Urinary bladder (tissue), 4 donors: Measurements from ENCODE around the gene NR4A1. TPM values are rescaled to one million over a fixed set of nuclear protein-coding genes. Genes with fewer than 3 reads are reported as not detected.

ENCODE experiments used
- DNase-seq: peaks from one replicate; pipeline ENCODE4 v3.0.0-alpha.2; 2015; ENCODE audit errors: extremely low spot score
- H3K27ac ChIP-seq: one replicate; pipeline ENCODE4 v1.5.1; 2013; ENCODE audit warnings: low read depth, mild to moderate bottlenecking, moderate library complexity
- H3K36me3 ChIP-seq: one replicate; pipeline ENCODE4 v1.6.1; 2013; ENCODE audit warnings: mild to moderate bottlenecking, moderate library complexity; ENCODE audit not compliant: insufficient read depth
- H3K4me1 ChIP-seq: one replicate; pipeline ENCODE4 v1.6.1; 2013; ENCODE audit warnings: mild to moderate bottlenecking, moderate library complexity; ENCODE audit not compliant: insufficient read depth
- H3K4me3 ChIP-seq: one replicate; pipeline ENCODE4 v1.5.1; 2013; ENCODE audit warnings: low read depth, low read length
- WGBS: extraction: QIAGEN DNeasy Blood & Tissue Kit; methylation state at CpG from one replicate; pipeline ENCODE4 v1.1.7; 2013; 5-methylcytosine and 5-hydroxymethylcytosine counted together
- polyA plus RNA-seq: library from polyadenylated mRNA; stranded (reverse); fragments of 200-250 nt; gene quantifications from one replicate; pipeline ENCODE4 v1.2.3, GENCODE V29; 2013
- total RNA-seq: library from RNA; depleted of rRNA; stranded (reverse); fragments of >200 nt; gene quantifications from one replicate; pipeline ENCODE4 v1.2.3, GENCODE V29; 2014
- donor health status: healthy with polysubstance abuse.
- donor health status: healthy.

NR4A1 gene
- total RNA-seq (18.3 TPM), polyA plus RNA-seq (307 TPM)

DNA sequence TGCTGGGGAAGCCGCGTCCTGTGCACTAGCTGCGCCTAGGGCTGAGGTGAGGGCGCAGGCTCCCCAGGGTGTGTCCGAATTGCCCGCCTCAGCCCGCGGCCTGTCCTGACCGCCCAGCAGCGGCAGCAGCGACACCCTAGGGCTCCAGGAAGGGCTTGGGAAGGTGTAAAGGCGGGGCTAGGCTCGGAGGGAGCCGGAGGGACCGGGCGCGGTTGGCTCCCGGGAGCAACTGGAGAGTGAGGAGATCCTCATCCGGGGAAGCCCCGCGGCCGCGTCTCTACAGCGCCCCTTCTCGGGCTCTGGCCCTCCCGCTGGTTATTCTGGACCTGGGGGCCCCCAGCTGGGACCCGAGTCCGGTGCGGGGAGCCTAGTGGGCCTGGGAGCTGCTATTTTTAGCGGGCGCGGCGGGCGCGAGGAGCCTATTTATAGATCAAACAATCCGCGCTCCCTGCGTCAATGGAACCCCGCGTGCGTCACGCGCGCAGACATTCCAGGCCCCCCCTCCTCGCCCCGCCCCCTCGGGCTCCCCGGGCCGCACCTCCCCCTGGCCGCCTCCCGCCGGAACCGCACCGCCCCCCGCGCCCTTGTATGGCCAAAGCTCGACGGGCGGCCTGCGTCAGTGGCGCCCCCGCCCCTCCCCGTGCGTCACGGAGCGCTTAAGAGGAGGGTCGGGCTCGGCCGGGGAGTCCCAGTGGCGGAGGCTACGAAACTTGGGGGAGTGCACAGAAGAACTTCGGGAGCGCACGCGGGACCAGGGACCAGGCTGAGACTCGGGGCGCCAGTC, at the start of gene NR4A1:
NR4A1 (plus strand) TSS at position 685 of the 784 bp plus-strand sequence. CDS start 2,887 bp downstream, outside the sequence.
- Histone ChIP-seq H3K4me3 (peak within 1 kb of the TSS; percentile 33), H3K36me3 (no peaks in the 10 kb centered on the region), H3K27ac (peak within 1 kb of the TSS; percentile 86), H3K4me1 (no peaks in the 10 kb centered on the region)
- DNase-seq, result peak; percentile 86
- WGBS, result under 1% methylated on average over 77 of the region's 77 CpGs

DNA sequence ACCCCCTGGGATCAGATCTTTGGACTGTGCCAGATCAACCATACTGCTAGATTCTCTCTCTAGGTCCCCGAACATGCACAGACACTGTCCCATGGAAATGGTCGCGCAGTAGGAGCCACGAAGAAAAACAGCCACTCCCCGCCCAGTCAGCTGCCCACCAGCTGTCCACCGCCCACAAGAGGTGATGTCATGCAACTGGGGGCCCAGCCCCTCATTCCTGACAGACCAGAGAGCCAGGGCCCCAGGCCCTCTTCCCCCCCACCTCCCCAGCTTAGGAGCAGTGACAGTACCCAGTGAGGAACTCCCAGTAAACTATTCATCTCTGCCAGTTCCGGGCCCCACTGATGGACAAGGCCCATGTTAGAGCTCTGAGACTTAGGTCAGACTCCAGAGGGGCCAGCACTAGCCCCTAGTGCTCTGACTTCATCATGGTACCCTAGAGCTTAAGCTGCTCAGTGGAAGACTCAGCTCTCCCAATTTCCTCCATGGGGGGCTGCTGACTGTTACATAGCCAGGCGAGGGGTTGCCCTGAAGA, 48.2 kb upstream of the NR4A1 start:
- Histone ChIP-seq H3K4me1 (no peaks in the 10 kb centered on the region), H3K27ac (no peak overlapping the region), H3K4me3 (no peak overlapping the region), H3K36me3 (no peaks in the 10 kb centered on the region)
- WGBS, result 91% methylated on average over 8 of the region's 8 CpGs
- no peak for DNase-seq

DNA sequence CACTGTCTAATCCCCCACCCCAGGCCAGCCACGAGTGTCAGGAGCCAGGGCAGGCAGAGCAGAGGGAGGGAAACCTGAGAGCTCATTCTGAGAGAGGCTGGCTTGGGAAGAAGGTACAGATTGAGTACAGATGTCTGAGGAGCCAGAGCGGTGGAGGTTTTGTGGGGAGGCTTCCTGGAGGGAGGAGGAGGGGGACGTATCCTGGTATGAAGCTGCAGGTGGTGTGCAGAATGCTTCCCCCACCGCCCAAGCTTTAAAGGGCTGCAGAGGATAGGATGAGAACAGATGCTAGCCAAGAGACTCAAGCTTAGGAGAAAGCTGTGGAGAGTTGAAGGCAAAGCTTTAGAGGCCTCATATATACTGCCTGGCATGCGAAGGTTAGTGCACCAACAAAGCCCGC, 47.7 kb upstream of the NR4A1 start:
- DNase-seq, result no peak

DNA sequence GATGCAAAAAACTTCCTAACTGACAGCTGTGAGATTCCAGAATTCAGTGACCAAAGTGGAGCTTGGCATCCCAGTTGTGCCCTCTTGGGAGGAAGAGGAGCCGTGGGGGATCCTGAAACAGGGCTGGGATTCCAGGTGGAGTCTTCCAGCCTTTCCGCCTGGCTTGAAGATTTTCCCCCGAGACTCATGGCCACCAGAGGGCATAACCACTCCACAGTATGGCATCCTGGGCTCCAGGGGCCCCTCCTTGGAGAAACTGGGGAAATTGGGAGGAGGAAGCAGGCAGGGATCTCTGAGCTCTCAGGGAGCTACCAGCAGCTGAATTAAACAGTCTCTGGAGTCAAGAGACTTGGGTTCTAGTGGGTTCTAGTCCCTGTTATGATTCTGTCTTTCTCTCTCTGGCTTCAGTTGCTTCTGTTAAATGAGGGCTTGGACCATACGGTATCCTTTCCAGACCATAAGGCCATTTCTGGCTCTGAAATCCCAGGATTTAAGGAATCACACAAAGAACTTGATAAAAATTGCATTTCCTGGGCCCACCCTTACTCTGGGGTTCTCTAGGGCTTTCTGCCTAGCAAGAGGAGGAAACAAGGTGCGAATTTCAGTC, 47.1 kb upstream of the NR4A1 start:
- no peak for DNase-seq
- H3K4me1 ChIP-seq, result no peaks in the 10 kb centered on the region
- H3K27ac ChIP-seq, result no peak overlapping the region
- 51% methylated on average over 5 of the region's 5 CpGs for WGBS
- H3K4me3 ChIP-seq, result no peak overlapping the region
- no peaks in the 10 kb centered on the region for H3K36me3 ChIP-seq

More for the DNA sequence above, 47.7 kb upstream of the NR4A1 start:
- H3K27ac ChIP-seq, result no peak overlapping the region
- H3K4me1 ChIP-seq, result no peaks in the 10 kb centered on the region
- no peak overlapping the region for H3K4me3 ChIP-seq
- 74% methylated on average over 6 of the region's 6 CpGs for WGBS
- no peaks in the 10 kb centered on the region for H3K36me3 ChIP-seq

DNA sequence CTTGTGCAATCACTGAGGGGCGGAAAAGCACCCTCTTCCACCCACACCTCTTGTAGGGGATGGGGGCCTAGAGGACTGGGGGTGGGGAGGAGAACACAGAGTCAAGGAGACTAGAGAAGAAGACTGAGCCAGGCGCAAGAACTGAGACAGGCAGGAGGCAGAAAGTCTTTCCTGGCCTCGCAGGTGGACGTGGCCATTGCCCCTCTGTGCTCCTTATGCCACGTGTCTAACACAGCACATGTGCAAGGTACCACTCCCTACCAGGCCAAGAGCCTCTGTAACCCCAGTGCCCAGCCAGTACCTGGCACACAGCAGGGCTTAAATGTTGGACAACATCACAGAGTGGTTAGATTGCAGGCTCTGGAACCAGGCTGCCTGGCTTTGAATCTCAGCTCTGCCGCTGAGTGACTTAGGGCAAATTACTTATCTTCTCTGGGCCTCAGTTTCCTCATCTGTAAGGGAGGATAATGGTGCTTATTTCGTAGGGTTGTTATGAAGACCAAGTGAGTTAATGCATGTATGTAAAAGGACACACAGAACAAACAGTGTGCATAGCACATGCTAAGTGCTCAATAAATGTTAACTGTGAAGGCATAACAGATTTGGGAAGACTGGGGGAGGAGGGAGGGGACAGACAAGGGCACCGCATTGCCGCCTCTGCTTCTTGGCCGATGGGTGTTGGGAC, 45.9 kb upstream of the NR4A1 start:
- Histone ChIP-seq H3K27ac (no peak overlapping the region), H3K4me1 (no peaks in the 10 kb centered on the region)
- DNase-seq, result no peak

DNA sequence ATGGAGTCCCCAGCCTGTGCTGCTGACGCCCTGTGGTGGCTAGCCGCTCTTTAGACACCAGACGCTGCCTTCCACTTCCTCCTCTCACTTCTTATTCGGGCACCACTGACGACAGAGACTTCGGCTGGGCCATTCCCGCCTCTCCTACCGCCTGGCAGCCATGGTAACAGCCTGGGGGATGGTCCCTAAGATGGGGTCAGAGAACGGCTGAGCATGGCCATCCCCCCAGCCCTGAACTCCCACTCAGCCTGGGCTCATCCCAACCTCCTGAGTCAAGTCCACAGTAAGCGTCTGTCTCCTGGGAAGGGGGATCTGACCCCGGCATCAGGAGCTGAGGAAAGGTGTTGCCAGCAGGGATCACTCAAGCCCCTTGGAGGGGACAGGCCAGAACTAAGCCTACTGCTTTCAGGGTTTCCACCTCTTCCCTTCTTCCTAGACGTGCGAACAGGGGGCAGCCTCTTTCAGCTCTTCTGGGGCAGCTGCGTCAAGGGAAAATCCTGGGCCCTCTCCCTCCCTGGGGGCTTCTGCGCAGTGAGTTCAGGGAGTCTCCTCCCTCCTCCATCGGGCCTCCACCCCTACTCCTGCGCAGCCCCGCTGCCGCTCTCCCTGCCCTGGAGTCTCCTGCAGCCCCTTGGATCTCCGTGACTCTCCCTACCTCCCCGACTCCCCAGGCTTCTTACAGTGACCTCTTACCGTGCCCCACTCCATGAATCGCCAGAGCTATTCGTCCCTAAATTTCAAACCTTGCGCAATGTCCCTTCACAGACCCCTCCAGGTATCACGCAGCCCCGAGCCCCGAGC, 45.1 kb upstream of the NR4A1 start:
- H3K27ac ChIP-seq, result no peak overlapping the region
- no peak for DNase-seq
- no peaks in the 10 kb centered on the region for H3K36me3 ChIP-seq
- H3K4me3 ChIP-seq, result peak overlapping the region; percentile 67
- 46% methylated on average over 28 of the region's 28 CpGs for WGBS
- no peaks in the 10 kb centered on the region for H3K4me1 ChIP-seq

More for the DNA sequence above, 45.9 kb upstream of the NR4A1 start:
- Histone ChIP-seq H3K4me3 (no peak overlapping the region), H3K36me3 (no peaks in the 10 kb centered on the region)
- 90% methylated on average over 10 of the region's 10 CpGs for WGBS

DNA sequence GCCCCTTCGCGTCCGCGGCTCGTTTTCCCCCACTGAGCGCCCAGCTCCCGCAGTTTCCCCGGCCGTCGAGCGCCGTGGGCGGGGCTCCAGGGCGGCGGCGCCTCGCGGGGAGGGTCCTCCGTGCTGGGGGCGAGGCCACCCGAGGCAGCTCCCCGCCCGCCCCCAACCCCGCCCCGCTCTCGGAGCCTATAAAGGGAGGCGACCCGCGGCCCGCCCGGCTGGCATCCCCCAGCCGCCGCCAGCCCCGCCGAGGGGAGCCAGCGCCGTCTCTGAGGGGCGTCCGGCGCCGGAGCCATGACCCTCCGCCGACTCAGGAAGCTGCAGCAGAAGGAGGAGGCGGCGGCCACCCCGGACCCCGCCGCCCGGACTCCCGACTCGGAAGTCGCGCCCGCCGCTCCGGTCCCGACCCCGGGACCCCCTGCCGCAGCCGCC, 44.5 kb upstream of the NR4A1 start, which contains the start of gene TAMALIN:
TAMALIN (plus strand) TSS at position 221 of the 432 bp plus-strand sequence; CDS start at position 295, 74 bp downstream.
- no peak for DNase-seq
- no peaks in the 10 kb centered on the region for H3K4me1 ChIP-seq
- WGBS, result under 1% methylated on average over 60 of the region's 60 CpGs

DNA sequence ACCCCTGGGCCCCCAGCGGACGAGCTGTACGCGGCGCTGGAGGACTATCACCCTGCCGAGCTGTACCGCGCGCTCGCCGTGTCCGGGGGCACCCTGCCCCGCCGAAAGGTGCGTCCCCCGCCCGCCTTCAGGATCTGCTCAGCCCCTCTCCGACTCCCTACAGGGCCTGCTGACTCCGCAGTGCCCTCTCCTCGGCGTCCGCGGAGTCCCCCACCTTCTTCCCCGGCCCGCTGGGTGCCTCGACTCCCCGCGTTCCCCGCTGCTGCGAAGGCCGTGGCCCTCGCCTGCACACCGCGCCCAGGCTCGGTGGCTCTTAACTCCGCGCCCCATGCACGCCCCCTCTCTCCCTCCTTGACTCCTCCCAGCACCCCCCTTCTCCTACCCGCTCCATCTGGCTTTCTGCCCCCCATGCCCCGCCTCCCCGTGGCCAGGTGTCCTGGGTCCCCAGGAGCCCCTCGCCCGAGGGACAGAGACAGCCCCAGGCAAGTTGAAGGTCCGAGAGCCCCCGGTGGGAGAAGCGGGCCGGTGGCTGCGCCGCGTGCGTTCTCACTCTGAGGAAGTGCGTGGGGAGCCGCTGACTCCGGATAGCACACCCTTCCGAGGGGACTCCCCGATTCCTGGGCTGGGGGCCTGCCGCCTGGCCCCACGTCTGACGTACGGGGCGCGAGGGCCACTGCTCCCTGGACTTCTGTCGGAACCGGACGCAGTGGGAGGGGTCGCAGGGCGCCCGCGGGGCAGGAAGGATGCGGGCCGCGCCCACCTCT, 43.9 kb upstream of the NR4A1 start:
- peak overlapping the region; percentile 67 for H3K4me3 ChIP-seq
- peak overlapping the region; percentile 82 for H3K27ac ChIP-seq
- DNase-seq, result no peak
- H3K4me1 ChIP-seq, result no peaks in the 10 kb centered on the region
- WGBS, result 7% methylated on average over 72 of the region's 72 CpGs
- H3K36me3 ChIP-seq, result no peaks in the 10 kb centered on the region

More for the DNA sequence above, 44.5 kb upstream of the NR4A1 start, which contains the start of gene TAMALIN:
- Histone ChIP-seq H3K4me3 (peak within 1 kb of the TSS; percentile 67), H3K36me3 (no peaks in the 10 kb centered on the region), H3K27ac (peak within 1 kb of the TSS; percentile 82)

DNA sequence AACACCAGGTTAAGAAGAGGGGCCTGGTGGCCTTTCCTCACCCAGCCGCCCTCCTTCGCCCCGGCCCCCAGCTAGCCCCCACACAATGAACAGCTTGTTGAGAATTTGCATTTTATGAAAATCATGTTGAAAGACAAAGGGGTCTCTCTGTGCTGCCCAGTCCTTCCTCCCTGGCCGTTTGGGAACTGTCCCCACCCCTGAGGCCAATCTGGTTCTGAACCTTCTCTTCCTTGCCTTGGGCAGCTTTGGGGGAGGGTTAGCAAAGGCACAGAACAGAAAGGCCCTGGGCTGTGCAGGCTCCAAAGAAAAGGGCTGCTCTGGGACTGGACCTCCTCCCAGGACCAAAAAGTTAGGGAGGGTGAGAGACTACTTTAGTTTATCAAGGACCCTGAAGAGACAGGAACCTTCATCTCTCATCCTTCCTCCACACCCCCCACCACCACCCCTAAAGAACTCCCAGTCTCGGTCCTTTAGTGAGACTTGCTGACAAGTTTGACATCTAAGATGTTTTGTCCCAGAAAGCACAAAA, 43.2 kb upstream of the NR4A1 start:
- H3K4me1 ChIP-seq, result no peaks in the 10 kb centered on the region
- peak overlapping the region; percentile 82 for H3K27ac ChIP-seq
- no peak for DNase-seq
- no peaks in the 10 kb centered on the region for H3K36me3 ChIP-seq
- peak overlapping the region; percentile 67 for H3K4me3 ChIP-seq
- WGBS, result 55% methylated on average over 5 of the region's 5 CpGs

DNA sequence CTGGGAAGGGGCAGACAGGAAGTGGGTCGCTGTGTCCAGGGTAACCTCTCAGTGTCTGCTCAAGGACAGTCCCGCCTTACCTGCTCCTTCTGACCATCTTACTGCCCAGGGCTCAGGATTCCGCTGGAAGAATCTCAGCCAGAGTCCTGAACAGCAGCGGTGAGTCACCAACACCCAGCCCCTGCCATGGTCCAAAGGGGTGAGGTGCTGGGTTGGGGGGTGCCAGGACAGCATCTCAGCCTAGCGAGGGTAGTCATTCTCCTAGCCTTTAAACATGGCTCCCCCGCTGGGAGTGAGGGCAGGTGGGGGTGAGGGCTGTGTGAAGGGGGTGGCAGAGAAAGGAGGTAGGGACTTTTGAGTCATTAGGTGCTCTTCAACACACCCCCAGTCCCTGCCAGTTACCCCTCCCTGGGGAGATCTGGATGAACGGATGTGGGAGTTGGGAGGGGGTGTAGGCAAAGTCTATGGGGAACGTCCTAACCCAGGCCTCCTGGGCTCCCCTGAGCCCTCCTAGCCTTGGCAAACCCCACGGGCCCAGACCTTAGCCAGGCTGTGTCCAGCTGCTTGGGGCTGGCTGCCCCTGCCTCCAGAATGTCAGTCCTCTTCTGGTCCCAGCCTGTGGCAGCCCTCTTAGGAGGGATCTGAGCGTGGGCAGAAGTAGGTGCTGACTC, 42.0 kb upstream of the NR4A1 start:
- 70% methylated on average over 10 of the region's 10 CpGs for WGBS
- Histone ChIP-seq H3K36me3 (no peaks in the 10 kb centered on the region), H3K27ac (peak overlapping the region; percentile 11), H3K4me3 (no peak overlapping the region), H3K4me1 (no peaks in the 10 kb centered on the region)
- DNase-seq, result no peak

DNA sequence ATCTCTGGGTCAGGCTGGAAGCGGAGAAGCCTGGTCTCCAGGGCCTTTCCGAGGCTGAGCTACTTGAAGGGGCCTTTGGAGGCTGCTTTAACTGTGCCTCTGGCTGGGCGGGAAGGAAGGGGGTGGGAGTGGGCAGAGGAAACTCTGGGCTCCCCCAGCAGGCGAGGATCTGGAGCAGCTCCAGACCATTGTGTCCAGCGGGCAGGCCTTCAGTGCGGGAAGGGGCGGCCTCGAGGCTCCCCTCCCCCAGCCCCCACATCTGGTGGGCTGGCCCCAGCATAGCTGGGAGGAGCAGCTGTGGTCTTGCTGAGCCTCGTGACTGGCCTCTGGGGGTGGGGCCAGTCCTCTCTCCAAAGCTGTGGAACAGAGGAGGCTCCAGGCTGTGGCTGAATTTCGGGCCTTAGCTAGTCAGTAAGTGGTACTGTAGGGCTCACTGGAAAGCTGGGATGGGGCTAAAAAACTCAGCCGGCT, 41.1 kb upstream of the NR4A1 start:
- 17% methylated on average over 11 of the region's 11 CpGs for WGBS
- Histone ChIP-seq H3K36me3 (no peaks in the 10 kb centered on the region), H3K4me3 (no peak overlapping the region), H3K27ac (peak overlapping the region; percentile 70), H3K4me1 (no peaks in the 10 kb centered on the region)
- DNase-seq, result peak; percentile 76
